Effector memory CD8-positive, alpha-beta T cell (primary cell): ENCODE data around the gene PCNT.
A peak's percentile ranks its signal among the peaks of the same experiment; 100 is the strongest.

Experiments used
- ATAC-seq: fragments of 150-1000 bp; cut with Tn5 transposase; replicated peaks from 2 replicates; pipeline ENCODE4 v1.10.0; 2021; ENCODE audit warnings: mild to moderate bottlenecking, moderate library complexity
- DNase-seq, 3 experiments: peaks; one replicate each; pipeline ENCODE4 v3.0.0; 2021
- H3K27ac Mint-ChIP-seq, 2 donors: one replicate each; pipeline ENCODE4 v1.8.0; 2022; ENCODE audit warnings: mild to moderate bottlenecking in 2 of 2, mixed read lengths in 2 of 2, moderate library complexity in 2 of 2
- H3K27me3 Mint-ChIP-seq, 2 donors: one replicate each; pipeline ENCODE4 v1.8.0; 2022; ENCODE audit warnings: mixed read lengths in 2 of 2
- H3K36me3 Mint-ChIP-seq: one replicate; pipeline ENCODE4 v1.8.0; 2022; ENCODE audit warnings: mild to moderate bottlenecking, moderate library complexity, mixed read lengths; ENCODE audit not compliant: insufficient read depth
- H3K4me1 Mint-ChIP-seq, 2 donors: one replicate each; pipeline ENCODE4 v1.8.0; 2022; ENCODE audit warnings: low read depth in 2 of 2, mixed read lengths in 2 of 2
- H3K4me3 Mint-ChIP-seq, 2 donors: one replicate each; pipeline ENCODE4 v1.8.0; 2022; ENCODE audit warnings: mild to moderate bottlenecking in 2 of 2, mixed read lengths in 2 of 2, moderate library complexity in 2 of 2
- H3K9me3 Mint-ChIP-seq, 2 donors: one replicate each; pipeline ENCODE4 v1.8.0; 2022; ENCODE audit warnings: mixed read lengths in 2 of 2

Gene PCNT

DNA sequence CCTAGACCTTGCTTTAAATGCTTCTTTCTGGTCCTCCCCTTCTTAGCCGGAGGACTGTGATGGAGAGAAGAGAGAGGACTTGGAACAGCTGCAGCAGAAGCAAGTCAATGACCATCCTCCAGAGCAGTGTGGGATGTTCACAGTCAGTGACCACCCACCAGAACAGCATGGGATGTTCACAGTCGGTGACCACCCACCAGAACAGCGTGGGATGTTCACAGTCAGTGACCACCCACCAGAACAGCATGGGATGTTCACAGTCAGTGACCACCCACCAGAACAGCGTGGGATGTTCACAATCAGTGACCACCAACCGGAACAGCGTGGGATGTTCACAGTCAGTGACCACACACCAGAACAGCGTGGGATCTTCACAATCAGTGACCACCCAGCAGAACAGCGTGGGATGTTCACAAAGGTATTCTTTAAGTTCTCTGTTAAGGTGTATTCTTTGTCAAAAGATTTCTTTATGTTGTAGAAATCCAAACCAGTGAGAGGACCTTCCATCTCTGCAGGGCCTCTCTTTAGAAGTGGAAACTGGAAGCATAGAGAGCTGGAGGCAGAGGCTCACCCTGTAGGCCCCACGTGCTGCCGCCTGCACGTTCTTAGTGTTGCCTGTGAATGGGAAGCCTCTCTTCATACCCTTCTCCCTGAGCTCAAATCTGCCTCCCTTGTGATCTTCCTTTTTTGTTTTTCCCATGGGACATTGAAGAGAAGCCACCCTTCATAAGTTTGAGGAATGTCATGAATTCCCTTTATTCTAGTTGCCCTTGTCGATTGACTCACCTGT lies 10.6 kb downstream of the PCNT start:
- no peaks in the 10 kb centered on the region for H3K27me3 Mint-ChIP-seq
- H3K4me1 Mint-ChIP-seq: peaks cover 4 to 7% of the 10 kb centered on the region in 2 donors
- peaks cover 59% of the 10 kb centered on the region for H3K36me3 Mint-ChIP-seq
- no peak for ATAC-seq
- no peak for DNase-seq
- H3K27ac Mint-ChIP-seq: no peak overlapping the region
- no peaks in the 10 kb centered on the region for H3K9me3 Mint-ChIP-seq
- H3K4me3 Mint-ChIP-seq: no peak overlapping the region

DNA sequence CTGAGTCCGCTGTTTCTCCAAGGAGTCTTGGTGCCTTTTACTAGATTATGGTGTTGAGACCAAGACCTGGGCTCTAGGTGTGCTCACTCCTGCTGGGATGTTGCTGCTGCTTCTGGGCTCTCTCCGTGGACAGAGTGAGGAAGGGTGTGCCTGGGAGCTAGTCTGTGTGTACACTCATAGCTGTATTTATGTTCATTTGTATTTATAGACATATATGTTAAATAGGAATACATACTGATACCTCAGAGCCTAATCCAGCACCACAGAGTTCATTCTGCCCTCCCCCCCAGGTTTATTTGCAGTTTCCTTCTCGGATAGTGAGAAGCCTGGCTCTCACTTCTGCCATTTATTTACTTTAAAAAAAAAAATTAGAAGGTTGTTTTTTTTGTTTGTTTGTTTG lies 12.6 kb downstream of the PCNT start:
- ATAC-seq: no peak
- Mint-ChIP-seq H3K4me1 (peaks cover 7 to 8% of the 10 kb centered on the region in 2 donors), H3K9me3 (no peaks in the 10 kb centered on the region), H3K4me3 (no peak overlapping the region), H3K36me3 (peaks cover 49% of the 10 kb centered on the region), H3K27ac (peak overlapping the region in 1 of 2 donors; percentile 26), H3K27me3 (no peaks in the 10 kb centered on the region)
- DNase-seq: no peak

DNA sequence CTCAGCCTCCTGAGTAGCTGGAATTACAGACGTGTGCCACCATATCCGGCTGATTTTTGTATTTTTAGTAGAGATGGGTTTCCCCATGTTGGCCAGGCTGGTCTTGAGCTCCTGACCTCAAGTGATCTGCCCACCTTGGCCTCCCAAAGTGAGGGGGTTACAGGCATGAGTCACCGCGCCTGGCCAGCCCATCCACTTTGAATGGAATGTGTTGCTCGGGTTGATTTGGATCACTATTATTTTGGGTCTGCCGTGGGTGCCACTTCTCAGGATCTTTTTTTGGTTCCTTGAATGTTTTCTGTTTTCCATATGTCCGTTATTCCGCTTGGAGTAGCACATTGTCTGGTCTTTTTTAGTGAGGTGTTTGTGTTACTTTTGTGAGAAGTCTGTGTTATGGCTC lies 17.0 kb downstream of the PCNT start:
- no peaks in the 10 kb centered on the region for H3K9me3 Mint-ChIP-seq
- peaks cover 8 to 21% of the 10 kb centered on the region in 2 donors for H3K4me1 Mint-ChIP-seq
- H3K27me3 Mint-ChIP-seq: no peaks in the 10 kb centered on the region
- DNase-seq (no peak), ATAC-seq (no peak)
- peaks cover 44% of the 10 kb centered on the region for H3K36me3 Mint-ChIP-seq
- H3K27ac Mint-ChIP-seq: peak overlapping the region in 1 of 2 donors; percentile 77
- H3K4me3 Mint-ChIP-seq: no peak overlapping the region

DNA sequence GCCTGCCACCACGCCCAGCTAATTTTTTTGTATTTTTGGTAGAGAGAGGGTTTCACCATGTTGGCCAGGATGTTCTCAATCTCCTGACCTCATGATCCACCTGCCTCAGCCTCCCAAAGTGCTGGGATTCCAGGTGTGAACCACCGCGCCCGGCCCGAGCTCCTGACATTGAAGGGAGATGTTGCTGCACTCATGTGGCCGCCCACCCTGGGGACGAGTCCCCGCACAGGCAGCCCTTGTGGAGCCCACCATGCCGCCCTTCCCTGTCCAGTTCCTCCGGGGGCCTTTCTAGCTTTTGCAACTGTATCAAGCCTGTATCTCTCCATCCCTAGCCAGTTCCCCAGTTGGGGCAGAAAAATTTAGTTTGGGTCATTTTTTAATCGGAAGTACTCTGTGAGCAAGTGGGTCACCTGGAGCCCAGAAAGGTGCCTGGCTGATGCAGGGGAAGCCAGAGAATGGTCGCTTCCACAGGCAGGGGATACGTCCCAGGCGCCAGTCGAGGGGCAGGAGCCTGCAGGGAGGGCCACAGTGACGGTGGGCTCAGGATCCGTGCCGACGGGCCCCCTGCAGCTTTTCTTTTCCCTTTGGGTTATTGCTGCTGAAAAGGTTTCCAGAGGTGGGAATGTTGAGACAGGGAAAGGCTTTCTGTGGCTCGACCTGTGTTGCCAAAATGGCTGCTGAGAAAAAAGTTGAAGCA lies 20.4 kb downstream of the PCNT start:
- Mint-ChIP-seq H3K4me1 (peaks cover 4 to 17% of the 10 kb centered on the region in 2 donors), H3K4me3 (no peak overlapping the region), H3K27me3 (no peaks in the 10 kb centered on the region), H3K27ac (peak overlapping the region; percentile 83 to 84), H3K36me3 (peaks cover 30% of the 10 kb centered on the region), H3K9me3 (no peaks in the 10 kb centered on the region)
- ATAC-seq (no peak), DNase-seq (no peak)

DNA sequence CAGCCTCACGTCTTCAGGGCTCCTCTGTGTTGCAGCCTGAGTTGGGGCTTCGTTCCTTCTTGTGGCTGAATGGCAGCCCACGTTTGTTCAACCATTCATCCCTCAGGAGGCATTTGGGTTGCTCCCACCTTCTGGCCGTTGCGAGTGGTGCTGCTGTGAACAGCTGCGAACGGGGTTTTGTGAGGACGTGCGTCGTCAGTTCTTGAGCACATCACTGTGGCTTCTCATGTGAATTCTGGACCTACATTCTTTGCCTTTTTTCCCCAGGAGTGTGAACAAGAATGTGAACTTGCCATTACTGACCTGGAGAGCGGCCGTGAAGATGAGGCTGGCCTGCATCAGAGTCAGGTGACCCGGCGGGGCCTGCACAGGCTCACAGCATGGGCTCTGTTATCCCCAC lies 21.9 kb downstream of the PCNT start:
- Mint-ChIP-seq H3K4me1 (peaks cover 4 to 13% of the 10 kb centered on the region in 2 donors), H3K36me3 (peaks cover 42% of the 10 kb centered on the region), H3K9me3 (no peaks in the 10 kb centered on the region), H3K27ac (peak overlapping the region in 1 of 2 donors; percentile 16), H3K4me3 (no peak overlapping the region), H3K27me3 (no peaks in the 10 kb centered on the region)
- DNase-seq (no peak), ATAC-seq (no peak)

DNA sequence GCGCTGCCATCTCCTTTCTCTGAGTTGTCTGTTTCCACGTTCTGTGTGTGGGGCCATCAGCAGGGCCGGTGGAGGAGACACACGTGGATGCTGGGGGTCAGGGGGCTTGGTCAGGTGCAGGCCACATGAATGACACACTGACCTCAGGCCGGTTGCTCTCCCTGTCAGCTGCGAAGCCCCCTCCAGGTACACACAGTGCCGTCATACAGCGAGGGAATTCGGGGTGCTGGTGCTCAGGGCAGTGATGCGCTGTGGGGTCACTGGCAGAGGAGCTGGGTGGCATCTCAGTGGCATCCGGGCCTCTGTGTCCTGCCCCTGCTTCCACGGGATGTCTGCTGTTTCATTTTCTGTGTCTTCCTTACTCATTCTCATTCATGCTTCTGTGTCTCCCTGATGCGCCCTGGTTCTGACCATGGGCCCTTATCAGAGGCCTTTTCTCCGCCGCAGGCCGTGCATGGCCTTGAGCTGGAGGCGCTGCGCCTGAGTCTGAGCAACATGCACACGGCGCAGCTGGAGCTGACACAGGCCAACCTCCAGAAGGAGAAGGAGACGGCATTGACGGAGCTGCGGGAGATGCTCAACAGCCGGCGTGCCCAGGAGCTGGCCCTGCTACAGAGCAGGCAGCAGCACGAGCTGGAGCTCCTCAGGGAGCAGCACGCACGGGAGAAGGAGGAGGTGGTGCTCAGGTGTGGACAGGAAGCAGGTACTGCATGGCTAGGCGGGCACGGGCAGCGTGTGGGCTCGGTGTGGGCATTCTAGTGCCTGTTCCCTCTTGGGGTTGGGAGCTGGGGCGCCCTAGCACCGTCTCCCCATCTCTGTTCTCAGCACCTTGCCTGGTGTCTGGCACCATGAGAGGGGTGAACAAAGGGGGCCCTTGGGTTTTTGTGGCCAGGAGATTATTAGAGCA lies 22.6 kb downstream of the PCNT start:
- ATAC-seq (no peak), DNase-seq (no peak)
- no peaks in the 10 kb centered on the region for H3K9me3 Mint-ChIP-seq
- H3K27me3 Mint-ChIP-seq: no peaks in the 10 kb centered on the region
- H3K27ac Mint-ChIP-seq: no peak overlapping the region
- H3K4me1 Mint-ChIP-seq: peaks cover 4 to 13% of the 10 kb centered on the region in 2 donors
- H3K36me3 Mint-ChIP-seq: peaks cover 45% of the 10 kb centered on the region
- H3K4me3 Mint-ChIP-seq: no peak overlapping the region

DNA sequence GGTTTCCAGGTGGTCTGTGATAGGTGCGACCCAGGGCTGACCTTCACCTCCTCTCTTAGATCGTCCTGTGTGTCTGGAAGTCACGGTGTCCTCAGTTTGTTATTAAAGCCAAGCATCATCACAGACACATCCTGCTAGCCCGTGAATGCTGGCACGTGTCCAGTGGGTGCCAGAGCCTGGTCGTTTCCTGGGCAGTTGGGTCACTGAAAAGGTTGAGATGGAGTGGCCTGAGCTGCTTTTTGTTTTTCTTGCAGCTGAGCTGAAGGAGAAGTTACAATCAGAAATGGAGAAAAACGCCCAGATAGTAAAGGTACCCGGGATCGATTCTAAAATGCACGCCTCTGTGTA lies 23.2 kb downstream of the PCNT start:
- Mint-ChIP-seq H3K4me3 (no peak overlapping the region), H3K27me3 (no peaks in the 10 kb centered on the region), H3K9me3 (no peaks in the 10 kb centered on the region), H3K4me1 (peaks cover 4 to 13% of the 10 kb centered on the region in 2 donors), H3K36me3 (peaks cover 48% of the 10 kb centered on the region), H3K27ac (no peak overlapping the region)
- no peak for DNase-seq
- ATAC-seq: no peak

DNA sequence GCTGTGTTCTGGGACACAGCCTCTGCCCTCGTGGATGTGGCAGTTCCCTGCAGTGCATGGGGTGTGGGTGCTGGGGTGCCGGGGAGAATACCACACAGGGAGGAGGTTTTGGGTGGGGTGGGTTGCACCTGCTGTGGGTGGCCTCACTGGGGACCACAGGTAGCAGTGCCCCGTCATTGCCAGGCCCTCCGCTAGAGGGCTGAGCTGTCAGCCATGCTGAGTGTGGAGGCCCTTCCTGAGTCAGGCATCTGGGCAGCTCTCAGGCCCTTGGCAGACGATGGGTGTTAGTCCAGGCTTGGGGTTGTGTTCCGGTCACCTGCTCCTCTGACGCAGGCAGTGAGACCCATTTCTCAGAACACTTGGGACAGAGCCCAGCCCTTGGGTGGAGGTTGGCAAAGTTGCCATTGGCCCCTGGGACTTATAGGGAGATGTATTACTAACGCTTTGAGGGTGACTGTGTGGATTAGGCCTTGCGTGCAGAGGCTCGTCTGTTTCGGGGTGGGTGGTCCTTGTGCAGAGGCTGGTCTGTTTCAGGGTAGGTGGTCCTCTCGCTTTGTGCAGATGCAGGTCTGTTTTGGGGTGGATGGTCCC lies 23.9 kb downstream of the PCNT start:
- H3K9me3 Mint-ChIP-seq: no peaks in the 10 kb centered on the region
- H3K4me1 Mint-ChIP-seq: peaks cover 4 to 13% of the 10 kb centered on the region in 2 donors
- H3K4me3 Mint-ChIP-seq: no peak overlapping the region
- DNase-seq (no peak), ATAC-seq (no peak)
- H3K27ac Mint-ChIP-seq: no peak overlapping the region
- peaks cover 49% of the 10 kb centered on the region for H3K36me3 Mint-ChIP-seq
- no peaks in the 10 kb centered on the region for H3K27me3 Mint-ChIP-seq

DNA sequence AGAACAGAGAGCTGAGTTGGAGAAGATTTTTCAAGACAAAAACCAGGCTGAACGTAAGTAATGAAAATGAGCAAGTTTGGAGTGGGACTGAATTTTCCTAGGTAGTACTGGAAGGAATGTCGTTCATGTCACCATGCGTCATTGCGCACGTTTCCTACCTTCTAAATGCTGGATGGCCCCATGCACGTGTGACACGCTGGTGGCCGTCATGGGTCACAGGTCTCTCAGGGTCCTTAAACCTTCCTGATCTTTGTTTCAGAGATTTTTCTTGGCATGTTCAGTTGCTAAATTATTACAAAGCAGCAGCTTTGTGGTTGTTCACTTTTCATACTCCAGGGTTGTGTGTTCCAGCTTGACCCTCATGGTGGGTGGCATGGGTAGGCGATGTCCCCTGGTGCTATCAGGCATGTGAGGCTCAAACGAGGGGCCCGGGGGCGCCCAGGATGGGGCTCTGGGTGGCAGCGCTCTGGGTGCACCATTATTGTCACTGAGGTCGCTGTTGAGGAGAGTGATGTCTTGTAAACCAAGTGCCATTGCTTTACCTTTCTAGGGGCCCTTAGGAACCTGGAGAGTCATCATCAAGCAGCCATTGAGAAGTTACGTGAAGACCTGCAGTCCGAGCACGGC lies 25.3 kb downstream of the PCNT start:
- Mint-ChIP-seq H3K4me1 (peaks cover 0 to 2% of the 10 kb centered on the region in 2 donors), H3K27ac (no peak overlapping the region), H3K36me3 (peaks cover 59% of the 10 kb centered on the region), H3K27me3 (no peaks in the 10 kb centered on the region), H3K4me3 (no peak overlapping the region), H3K9me3 (no peaks in the 10 kb centered on the region)
- DNase-seq (no peak), ATAC-seq (no peak)

DNA sequence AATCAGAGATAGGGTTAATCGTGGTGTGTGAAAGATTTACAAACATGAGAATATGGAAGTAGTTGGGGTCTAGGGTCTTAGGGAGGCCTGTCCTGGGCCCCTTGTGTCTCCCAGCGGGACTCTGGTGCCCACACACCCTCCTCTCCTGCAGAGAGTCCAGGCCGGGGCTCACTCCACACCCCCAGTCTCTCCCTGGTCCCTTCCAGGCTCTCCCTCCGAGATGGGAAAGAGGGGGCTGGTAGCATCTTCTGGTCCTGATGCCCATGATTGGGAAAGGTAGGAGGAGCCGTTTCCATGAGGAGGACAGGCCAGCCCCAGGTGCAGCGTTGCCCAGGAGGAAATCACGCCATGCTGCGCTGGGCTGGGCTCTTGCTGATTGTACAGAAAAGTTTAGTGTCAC lies 26.6 kb downstream of the PCNT start:
- ATAC-seq (no peak), DNase-seq (no peak)
- H3K27ac Mint-ChIP-seq: no peak overlapping the region
- H3K36me3 Mint-ChIP-seq: peaks cover 54% of the 10 kb centered on the region
- H3K27me3 Mint-ChIP-seq: no peaks in the 10 kb centered on the region
- H3K4me1 Mint-ChIP-seq: peaks cover 0 to 8% of the 10 kb centered on the region in 2 donors
- H3K4me3 Mint-ChIP-seq: no peak overlapping the region
- no peaks in the 10 kb centered on the region for H3K9me3 Mint-ChIP-seq

DNA sequence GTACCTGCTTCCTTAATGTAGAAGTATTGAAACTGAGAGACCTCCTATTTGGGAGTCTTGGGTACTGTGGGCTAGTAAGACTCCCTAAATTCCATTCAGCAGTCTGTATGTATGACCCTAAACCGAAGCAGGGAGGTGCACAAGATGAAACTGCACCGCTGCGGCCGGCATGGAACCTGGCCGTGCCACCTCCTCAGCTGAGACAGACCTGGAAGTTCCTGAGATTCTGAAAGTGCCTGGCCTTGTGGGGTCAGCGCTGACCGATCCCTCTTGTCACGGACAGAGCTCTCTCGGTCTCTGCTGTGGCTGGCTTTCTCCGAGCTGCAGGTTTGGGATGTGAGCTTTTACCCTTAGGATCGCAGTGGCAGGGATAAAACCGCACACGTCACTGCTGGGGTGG lies 27.0 kb downstream of the PCNT start:
- no peaks in the 10 kb centered on the region for H3K27me3 Mint-ChIP-seq

DNA sequence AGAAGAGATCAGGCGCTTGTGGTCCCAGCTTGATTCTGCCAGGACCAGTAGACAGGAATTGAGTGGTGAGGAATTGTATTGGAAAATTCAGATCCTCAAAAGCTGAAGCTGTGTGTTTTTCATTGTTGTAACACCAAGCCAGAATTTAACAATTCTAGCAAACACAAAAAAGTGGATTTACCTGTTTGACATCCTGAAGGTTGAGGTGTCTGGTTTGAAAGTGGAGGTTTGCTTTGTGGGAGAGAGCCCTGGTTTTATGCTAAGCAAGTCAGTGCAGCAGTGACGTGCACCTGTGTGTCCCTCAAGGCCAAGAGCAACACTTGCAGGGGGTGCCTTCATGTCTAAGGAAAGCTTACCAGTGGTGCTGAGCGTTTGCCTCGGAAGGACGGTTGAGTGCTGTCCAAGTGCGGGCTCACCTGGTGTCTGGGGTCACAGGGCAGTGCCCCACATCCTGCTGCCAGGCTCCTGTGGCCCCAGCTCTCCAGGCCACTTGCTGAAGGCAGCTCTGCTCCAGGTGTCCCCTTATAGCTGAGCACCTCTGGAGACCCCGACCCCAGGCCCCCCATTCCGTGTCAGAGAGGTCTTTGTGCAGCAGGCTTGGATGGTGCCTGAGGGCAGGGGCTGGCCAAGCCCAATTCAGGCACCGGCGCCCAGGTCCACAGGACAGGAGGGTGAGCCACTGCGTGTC lies 27.7 kb downstream of the PCNT start:
- Mint-ChIP-seq H3K36me3 (peaks cover 49% of the 10 kb centered on the region), H3K9me3 (no peaks in the 10 kb centered on the region), H3K27me3 (no peaks in the 10 kb centered on the region), H3K4me1 (peaks cover 0 to 9% of the 10 kb centered on the region in 2 donors), H3K4me3 (no peak overlapping the region), H3K27ac (no peak overlapping the region)
- no peak for ATAC-seq
- DNase-seq: no peak

More for the DNA sequence above, 27.0 kb downstream of the PCNT start:
- Mint-ChIP-seq H3K36me3 (peaks cover 50% of the 10 kb centered on the region), H3K4me3 (no peak overlapping the region), H3K27ac (no peak overlapping the region), H3K4me1 (peaks cover 0 to 9% of the 10 kb centered on the region in 2 donors), H3K9me3 (no peaks in the 10 kb centered on the region)
- DNase-seq (no peak), ATAC-seq (no peak)
